ENCODE results near the gene OR5AU1. TPM values are rescaled to one million over a fixed set of nuclear protein-coding genes. Genes with fewer than 3 reads are reported as not detected.

OR5AU1 gene
- total RNA-seq, 1 experiment from 2014 or later, result not detected

DNA sequence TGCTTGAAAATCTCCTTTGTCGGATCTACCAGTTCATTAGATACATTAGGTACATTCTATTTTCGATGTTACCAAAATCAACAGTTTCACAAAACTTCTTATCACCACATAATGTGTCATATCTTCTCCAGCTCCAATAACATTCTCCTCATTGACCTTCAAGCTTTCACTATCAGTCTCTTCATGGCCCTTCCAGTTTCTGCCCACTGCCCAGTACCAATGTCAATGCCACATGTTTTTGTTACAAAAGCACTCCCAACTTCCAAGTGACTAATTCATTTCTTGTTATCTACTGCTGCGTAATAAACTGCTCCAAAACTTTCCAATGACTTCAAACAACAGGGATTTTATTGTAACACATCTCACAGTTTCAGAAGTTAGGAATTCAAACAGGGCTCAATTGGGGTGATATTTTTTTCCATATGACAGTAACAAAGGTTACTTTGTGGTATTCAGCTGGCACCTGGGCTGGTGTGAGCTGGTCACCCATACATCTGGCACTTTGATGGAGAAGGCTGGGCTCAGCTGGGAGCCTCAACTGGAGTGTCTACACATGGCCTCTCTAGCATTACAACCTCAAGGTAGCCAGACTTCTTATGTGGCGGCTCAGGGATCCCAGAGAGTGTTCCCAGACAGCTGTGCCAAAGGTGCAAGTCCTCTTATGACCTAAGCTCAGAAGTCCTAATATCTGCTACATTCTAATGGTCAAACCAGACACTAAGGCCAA, 6.1 kb downstream of the OR5AU1 start (continued):
- TF ChIP-seq ZNF274 (IDR thresholded peaks at IDR 0.05; ENCODE audit: low read depth, low read length), result no peak
- TF ChIP-seq EZH2 (IDR thresholded peaks at IDR 0.05), result no peak
- TF ChIP-seq ATF3 (IDR thresholded peaks at IDR 0.05), result no peak
- no peak for TF ChIP-seq POLR2AphosphoS5 (IDR thresholded peaks at IDR 0.05; ENCODE audit: low read depth, low read length)
- no peak for TF ChIP-seq JUND (IDR thresholded peaks at IDR 0.05)
- TF ChIP-seq CBX3 (IDR thresholded peaks at IDR 0.05; ENCODE audit: low read depth), result no peak
- TF ChIP-seq POLR2A (IDR thresholded peaks at IDR 0.05; ENCODE audit: borderline replicate concordance, extremely low read depth, insufficient read depth, insufficient read length), result no peak
- no peak for TF ChIP-seq MAX (IDR thresholded peaks at IDR 0.05)

GRCh38 chr14:21145437-21145836, 10.4 kb downstream of the OR5AU1 start:
- CTCF ChIA-PET, result no interaction called here
- no peak for TF ChIP-seq EZH2 (IDR thresholded peaks at IDR 0.05)
- TF ChIP-seq SRF (IDR thresholded peaks at IDR 0.05; ENCODE audit: low read depth), result no peak
- TF ChIP-seq MAX (IDR thresholded peaks at IDR 0.05), result no peak
- no peak for TF ChIP-seq SP1 (IDR thresholded peaks at IDR 0.05; ENCODE audit: low read depth)
- no peak for TF ChIP-seq JUND (IDR thresholded peaks at IDR 0.05)
- no peak for TF ChIP-seq REST (IDR thresholded peaks at IDR 0.05; ENCODE audit: low read depth)
- no peak for TF ChIP-seq CEBPB (IDR thresholded peaks at IDR 0.05; ENCODE audit: low read depth)
- TF ChIP-seq YY1 (IDR thresholded peaks at IDR 0.05; ENCODE audit: extremely low read depth, insufficient replicate concordance, low read depth, low read length), result no peak
- TF ChIP-seq, protein P1, sequence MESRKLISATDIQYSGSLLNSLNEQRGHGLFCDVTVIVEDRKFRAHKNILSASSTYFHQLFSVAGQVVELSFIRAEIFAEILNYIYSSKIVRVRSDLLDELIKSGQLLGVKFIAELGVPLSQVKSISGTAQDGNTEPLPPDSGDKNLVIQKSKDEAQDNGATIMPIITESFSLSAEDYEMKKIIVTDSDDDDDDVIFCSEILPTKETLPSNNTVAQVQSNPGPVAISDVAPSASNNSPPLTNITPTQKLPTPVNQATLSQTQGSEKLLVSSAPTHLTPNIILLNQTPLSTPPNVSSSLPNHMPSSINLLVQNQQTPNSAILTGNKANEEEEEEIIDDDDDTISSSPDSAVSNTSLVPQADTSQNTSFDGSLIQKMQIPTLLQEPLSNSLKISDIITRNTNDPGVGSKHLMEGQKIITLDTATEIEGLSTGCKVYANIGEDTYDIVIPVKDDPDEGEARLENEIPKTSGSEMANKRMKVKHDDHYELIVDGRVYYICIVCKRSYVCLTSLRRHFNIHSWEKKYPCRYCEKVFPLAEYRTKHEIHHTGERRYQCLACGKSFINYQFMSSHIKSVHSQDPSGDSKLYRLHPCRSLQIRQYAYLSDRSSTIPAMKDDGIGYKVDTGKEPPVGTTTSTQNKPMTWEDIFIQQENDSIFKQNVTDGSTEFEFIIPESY (IDR thresholded peaks at IDR 0.05; ENCODE audit: extremely low read depth, insufficient replicate concordance, low read length), result no peak
- no peak for TF ChIP-seq CBX3 (IDR thresholded peaks at IDR 0.05; ENCODE audit: low read depth)
- TF ChIP-seq POLR2A (IDR thresholded peaks at IDR 0.05; ENCODE audit: borderline replicate concordance, extremely low read depth, insufficient read depth, insufficient read length), result no peak
- TF ChIP-seq ELF1 (IDR thresholded peaks at IDR 0.05; ENCODE audit: borderline replicate concordance, low read depth), result no peak
- no peak for TF ChIP-seq POLR2AphosphoS5 (IDR thresholded peaks at IDR 0.05; ENCODE audit: low read depth, low read length)
- no peak for TF ChIP-seq ATF3 (IDR thresholded peaks at IDR 0.05)
- no peak for TF ChIP-seq SIN3A (IDR thresholded peaks at IDR 0.05; ENCODE audit: low read depth)
- no peak for TF ChIP-seq ZNF274 (IDR thresholded peaks at IDR 0.05; ENCODE audit: low read depth, low read length)
- H3K4me3 ChIP-seq (replicated peaks in 1 of 2; ENCODE audit: low read depth in 1 of 2, low read length in 2 of 2), result no peak overlapping the region
- no peak overlapping the region for H2AFZ ChIP-seq (ENCODE audit: low read depth, low read length, poor library complexity, severe bottlenecking)
- H3K79me2 ChIP-seq (ENCODE audit: insufficient read depth, low read length), result no peaks in the 10 kb centered on the region
- no TSS peak for BruUV-seq (replicated peaks)
- H3K9ac ChIP-seq (ENCODE audit: low read length), result no peak overlapping the region
- RAD21 ChIA-PET (ENCODE audit: low non-redundant PET in 1 of 2, low total read pairs in 2 of 2, uncharacterized antibody in 2 of 2, unreplicated experiment in 2 of 2), result no interaction called here
- ATAC-seq (no peak), DNase-seq (ENCODE audit: low read depth, low spot score) (no peak)
- H3K9me2 ChIP-seq (ENCODE audit: insufficient read depth), result no peaks in the 10 kb centered on the region
- POLR2A ChIA-PET, result no interaction called here
- H4K20me1 ChIP-seq (ENCODE audit: insufficient read depth), result no peaks in the 10 kb centered on the region
- no peak overlapping the region for H3K27ac ChIP-seq (ENCODE audit: low read depth, low read length)
- no peaks in the 10 kb centered on the region for H3K36me3 ChIP-seq (ENCODE audit: control insufficient read depth in 1 of 2, insufficient read depth in 2 of 2, low read length in 2 of 2)
- H3K4me2 ChIP-seq (ENCODE audit: low read length), result no peak overlapping the region
- no peaks in the 10 kb centered on the region for H3K4me1 ChIP-seq (ENCODE audit: control insufficient read depth in 1 of 2, insufficient read depth in 2 of 2, low read length in 2 of 2)
- H3K27me3 ChIP-seq (ENCODE audit: insufficient read depth, low read length), result no peaks in the 10 kb centered on the region
- intact Hi-C loops (cut with micrococcal nuclease), result no loop called here
- 0 out of 4 replicates have a peak, but pooled peaks cover 0 to 6% of the 10 kb centered on the region in 2 experiments for H3K9me3 ChIP-seq (ENCODE audit: control insufficient read depth in 1 of 2, insufficient read depth in 1 of 2, low read depth in 1 of 2, low read length in 2 of 2)

Data from HCT116 (cell line).